ENCODE data around the gene SYNE2.

GRCh38 chr14:64233531-64234190 is 380.9 kb downstream of the SYNE2 start:
- no peak for TF ChIP-seq TAF1 (IDR thresholded peaks at IDR 0.05; ENCODE audit: low read depth)
- TF ChIP-seq CREB1 (IDR thresholded peaks at IDR 0.05; ENCODE audit: low read depth), result no peak
- no peak for TF ChIP-seq YY1 (IDR thresholded peaks at IDR 0.05; ENCODE audit: low read depth)
- TF ChIP-seq REST (IDR thresholded peaks at IDR 0.05; ENCODE audit: low read depth), result no peak
- no peak for TF ChIP-seq FOXM1 (IDR thresholded peaks at IDR 0.05; ENCODE audit: borderline replicate concordance, low read depth)
- TF ChIP-seq CEBPB (IDR thresholded peaks at IDR 0.05), result no peak
- TF ChIP-seq RAD21 (IDR thresholded peaks at IDR 0.05; ENCODE audit: low read depth), result no peak
- TF ChIP-seq EP300 (IDR thresholded peaks at IDR 0.05; ENCODE audit: borderline replicate concordance), result no peak
- no peak for TF ChIP-seq EGR1 (IDR thresholded peaks at IDR 0.05)
- no peak for TF ChIP-seq NFIC (IDR thresholded peaks at IDR 0.05)
- TF ChIP-seq ZBTB7A (IDR thresholded peaks at IDR 0.05; ENCODE audit: low read depth), result no peak
- TF ChIP-seq, protein P1, sequence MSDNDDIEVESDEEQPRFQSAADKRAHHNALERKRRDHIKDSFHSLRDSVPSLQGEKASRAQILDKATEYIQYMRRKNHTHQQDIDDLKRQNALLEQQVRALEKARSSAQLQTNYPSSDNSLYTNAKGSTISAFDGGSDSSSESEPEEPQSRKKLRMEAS (IDR thresholded peaks at IDR 0.05), result no peak
- TF ChIP-seq, protein P2, sequence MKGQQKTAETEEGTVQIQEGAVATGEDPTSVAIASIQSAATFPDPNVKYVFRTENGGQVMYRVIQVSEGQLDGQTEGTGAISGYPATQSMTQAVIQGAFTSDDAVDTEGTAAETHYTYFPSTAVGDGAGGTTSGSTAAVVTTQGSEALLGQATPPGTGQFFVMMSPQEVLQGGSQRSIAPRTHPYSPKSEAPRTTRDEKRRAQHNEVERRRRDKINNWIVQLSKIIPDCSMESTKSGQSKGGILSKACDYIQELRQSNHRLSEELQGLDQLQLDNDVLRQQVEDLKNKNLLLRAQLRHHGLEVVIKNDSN (IDR thresholded peaks at IDR 0.05), result no peak

All from Ishikawa (cell line).